Central memory CD8-positive, alpha-beta T cell (primary cell): ENCODE measurements around the gene LRRC74A.

ENCODE experiments used
- ATAC-seq: fragments of 150-1000 bp; cut with Tn5 transposase; replicated peaks from 2 replicates; pipeline ENCODE4 v1.10.0; 2022; ENCODE audit warnings: mild to moderate bottlenecking, moderate FRiP score, moderate number of reproducible peaks; ENCODE audit not compliant: poor library complexity, severe bottlenecking; ENCODE audit errors: extremely low read depth
- DNase-seq, 2 donors: peaks; one replicate each; pipeline ENCODE4 v3.0.0; 2021; ENCODE audit warnings: low spot score in 2 of 2
- H3K27ac Mint-ChIP-seq: one replicate; pipeline ENCODE4 v1.8.0; 2022; ENCODE audit warnings: low read depth, mild to moderate bottlenecking, moderate library complexity, mixed read lengths
- H3K27me3 Mint-ChIP-seq: one replicate; pipeline ENCODE4 v1.8.0; 2022; ENCODE audit warnings: mixed read lengths
- H3K36me3 Mint-ChIP-seq: one replicate; pipeline ENCODE4 v1.8.0; 2022; ENCODE audit warnings: mild to moderate bottlenecking, moderate library complexity, mixed read lengths; ENCODE audit not compliant: insufficient read depth
- H3K4me1 Mint-ChIP-seq: one replicate; pipeline ENCODE4 v1.8.0; 2022; ENCODE audit warnings: mixed read lengths
- H3K4me3 Mint-ChIP-seq: one replicate; pipeline ENCODE4 v1.8.0; 2022; ENCODE audit warnings: mild to moderate bottlenecking, moderate library complexity, mixed read lengths
- H3K9me3 Mint-ChIP-seq: one replicate; pipeline ENCODE4 v1.8.0; 2022; ENCODE audit warnings: mixed read lengths

LRRC74A gene

GRCh38 chr14:76812422-76813383 lies 13.5 kb upstream of the LRRC74A start, which contains the start of gene ANGEL1:
Gene ANGEL1 (minus strand): TSS chr14:76812882. CDS start chr14:76812827, 55 bp downstream.
- H3K27me3 Mint-ChIP-seq: no peaks in the 10 kb centered on the region
- H3K4me1 Mint-ChIP-seq: peaks cover 39% of the 10 kb centered on the region
- DNase-seq: peak; percentile 95 to 98
- peak; percentile 93 for ATAC-seq
- no peaks in the 10 kb centered on the region for H3K9me3 Mint-ChIP-seq
- peak within 1 kb of the TSS; percentile 89 for H3K27ac Mint-ChIP-seq
- peaks cover 21% of the 10 kb centered on the region for H3K36me3 Mint-ChIP-seq
- H3K4me3 Mint-ChIP-seq: peak within 1 kb of the TSS; percentile 92

- DNase-seq: no peak
- no peak for ATAC-seq
- Mint-ChIP-seq H3K4me3 (no peak overlapping the region), H3K27ac (no peak overlapping the region), H3K4me1 (peaks cover 28% of the 10 kb centered on the region), H3K9me3 (no peaks in the 10 kb centered on the region), H3K36me3 (peaks cover 13% of the 10 kb centered on the region), H3K27me3 (no peaks in the 10 kb centered on the region)
These were observed 11.2 kb upstream of the LRRC74A start for GRCh38 chr14:76814726-76815645.

GRCh38 chr14:76820700-76821099 lies 5.5 kb upstream of the LRRC74A start:
- DNase-seq: no peak
- H3K27me3 Mint-ChIP-seq: peaks cover 9% of the 10 kb centered on the region
- H3K4me3 Mint-ChIP-seq: no peak overlapping the region
- no peaks in the 10 kb centered on the region for H3K4me1 Mint-ChIP-seq
- no peaks in the 10 kb centered on the region for H3K36me3 Mint-ChIP-seq
- no peaks in the 10 kb centered on the region for H3K9me3 Mint-ChIP-seq
- ATAC-seq: no peak
- no peak overlapping the region for H3K27ac Mint-ChIP-seq

DNA sequence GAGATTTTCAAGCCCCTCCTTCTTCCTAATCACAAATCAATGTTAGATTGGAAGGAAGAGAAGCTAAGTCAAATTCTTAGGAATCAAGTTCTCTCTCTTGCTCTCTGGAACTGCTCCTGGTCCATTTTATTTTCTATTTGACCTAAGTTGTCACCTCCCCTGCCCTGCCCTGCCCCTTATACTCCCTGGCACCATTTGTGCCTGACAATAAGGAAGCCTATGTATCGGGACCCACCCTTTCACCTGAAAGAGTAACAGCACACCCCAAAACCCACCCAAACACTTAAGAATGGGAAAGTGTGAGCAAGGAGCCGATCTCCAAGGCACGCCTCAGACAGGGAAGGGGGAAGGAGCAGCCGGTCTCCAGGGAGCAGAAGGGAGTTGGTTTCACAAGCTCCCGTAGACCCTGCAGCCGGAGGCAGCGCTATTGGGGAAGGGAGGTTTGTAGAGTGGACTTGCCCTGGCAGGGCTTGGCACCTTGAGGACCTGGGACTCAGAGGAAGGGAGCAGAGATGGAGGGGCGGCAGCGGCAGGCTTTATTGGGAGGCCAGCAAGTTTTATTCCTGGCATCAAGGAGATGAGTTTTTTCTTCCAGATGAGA lies 1.6 kb downstream of the LRRC74A start:
- H3K27me3 Mint-ChIP-seq: peaks cover 22% of the 10 kb centered on the region
- no peaks in the 10 kb centered on the region for H3K9me3 Mint-ChIP-seq
- no peaks in the 10 kb centered on the region for H3K36me3 Mint-ChIP-seq
- ATAC-seq (no peak), DNase-seq (no peak)
- H3K27ac Mint-ChIP-seq: no peak overlapping the region
- H3K4me3 Mint-ChIP-seq: no peak overlapping the region
- H3K4me1 Mint-ChIP-seq: no peaks in the 10 kb centered on the region

GRCh38 chr14:76828339-76829012 lies 2.3 kb downstream of the LRRC74A start:
- no peak for DNase-seq
- Mint-ChIP-seq H3K27ac (no peak overlapping the region), H3K4me3 (no peak overlapping the region), H3K9me3 (no peaks in the 10 kb centered on the region), H3K4me1 (no peaks in the 10 kb centered on the region), H3K27me3 (peaks cover 16% of the 10 kb centered on the region), H3K36me3 (no peaks in the 10 kb centered on the region)
- ATAC-seq: no peak

- ATAC-seq (no peak), DNase-seq (no peak)
- Mint-ChIP-seq H3K27ac (no peak overlapping the region), H3K27me3 (peaks cover 17% of the 10 kb centered on the region), H3K4me1 (no peaks in the 10 kb centered on the region), H3K36me3 (no peaks in the 10 kb centered on the region), H3K4me3 (no peak overlapping the region), H3K9me3 (no peaks in the 10 kb centered on the region)
These were observed 2.8 kb downstream of the LRRC74A start for GRCh38 chr14:76829013-76829365.

DNA sequence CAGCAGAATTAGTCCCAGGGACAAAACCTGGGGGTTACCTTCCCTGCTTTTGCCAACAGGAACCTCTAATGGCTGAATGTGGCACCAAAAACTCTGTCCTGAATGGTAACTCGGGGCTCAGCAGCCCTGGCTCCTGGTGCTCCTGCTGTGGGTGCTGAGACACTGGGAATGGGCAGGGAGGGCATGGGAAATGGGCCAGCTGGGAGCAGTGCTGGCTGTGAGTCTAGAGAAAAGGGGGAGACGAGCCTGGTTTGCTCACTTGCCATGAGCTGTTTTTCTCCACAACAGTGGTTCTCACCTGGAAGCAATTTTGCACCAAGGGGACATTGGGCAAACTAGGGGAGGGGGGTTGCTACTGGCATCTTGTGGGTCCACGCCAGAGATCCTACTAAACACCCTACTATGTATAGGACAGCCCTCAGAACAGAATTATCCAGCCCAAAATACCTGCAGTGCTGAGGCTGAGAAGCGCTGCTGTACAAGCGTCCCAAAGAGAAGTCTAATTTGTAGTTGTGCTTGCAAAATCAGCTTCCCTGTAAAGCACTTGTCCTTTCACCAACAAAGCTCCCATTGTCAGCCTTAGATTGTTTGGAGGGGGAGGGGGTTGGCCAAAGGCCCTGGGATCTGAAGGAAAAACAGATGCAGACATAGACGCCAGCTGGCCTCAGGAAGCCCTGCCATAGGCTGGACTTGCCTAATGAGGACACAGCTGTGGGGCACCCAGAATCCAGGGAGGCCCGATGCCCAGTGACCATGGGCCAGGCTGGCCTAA lies 3.6 kb downstream of the LRRC74A start:
- H3K4me3 Mint-ChIP-seq: no peak overlapping the region
- H3K27me3 Mint-ChIP-seq: peaks cover 25% of the 10 kb centered on the region
- H3K27ac Mint-ChIP-seq: no peak overlapping the region
- ATAC-seq (no peak), DNase-seq (no peak)
- H3K4me1 Mint-ChIP-seq: no peaks in the 10 kb centered on the region
- no peaks in the 10 kb centered on the region for H3K36me3 Mint-ChIP-seq
- H3K9me3 Mint-ChIP-seq: no peaks in the 10 kb centered on the region

DNA sequence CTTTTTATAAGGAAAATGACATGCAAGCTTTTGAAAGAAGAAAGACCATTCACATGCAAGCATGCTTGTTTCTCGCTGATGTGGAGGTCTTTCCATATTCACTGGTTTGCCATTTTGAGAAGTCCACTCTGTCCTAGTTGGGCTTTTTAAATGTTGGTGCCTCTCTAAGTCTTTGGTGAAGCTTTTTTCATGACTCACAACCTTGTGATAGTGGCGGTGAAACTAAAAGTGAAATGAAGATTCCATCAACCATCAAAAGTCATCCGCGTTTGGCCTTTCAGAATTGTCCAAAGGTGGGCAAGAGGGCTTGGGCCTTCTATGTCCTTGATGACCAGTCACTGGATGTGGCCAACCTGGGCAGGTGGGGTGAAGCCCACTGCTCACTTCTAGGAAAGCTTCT lies 4.3 kb downstream of the LRRC74A start:
- no peak for ATAC-seq
- no peaks in the 10 kb centered on the region for H3K36me3 Mint-ChIP-seq
- H3K27ac Mint-ChIP-seq: no peak overlapping the region
- peaks cover 28% of the 10 kb centered on the region for H3K27me3 Mint-ChIP-seq
- DNase-seq: no peak
- no peaks in the 10 kb centered on the region for H3K4me1 Mint-ChIP-seq
- H3K9me3 Mint-ChIP-seq: no peaks in the 10 kb centered on the region
- no peak overlapping the region for H3K4me3 Mint-ChIP-seq

DNA sequence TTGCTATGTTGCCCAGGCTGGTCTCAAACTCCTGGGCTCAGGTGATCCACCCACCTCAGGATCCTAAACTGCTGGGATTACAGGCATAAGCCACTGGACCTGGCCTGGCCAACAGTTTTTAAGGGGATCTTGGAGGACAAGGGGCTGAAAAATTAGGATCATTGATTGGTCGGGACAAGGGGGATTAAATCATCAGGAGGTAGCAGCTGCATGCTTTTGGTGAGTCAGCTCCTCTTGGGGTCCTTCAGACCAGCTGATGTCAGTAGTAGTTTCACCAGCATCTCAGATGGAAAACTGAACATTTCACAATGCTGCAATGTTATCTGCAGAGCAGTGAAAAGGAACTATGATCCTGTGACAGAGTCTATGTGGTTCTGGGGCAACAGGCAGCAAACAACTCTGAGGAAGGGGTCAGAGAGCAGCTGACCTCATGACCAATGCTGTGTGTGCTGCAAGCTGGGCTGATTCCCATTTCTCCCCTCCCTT lies 6.3 kb downstream of the LRRC74A start:
- ATAC-seq (no peak), DNase-seq (no peak)
- no peaks in the 10 kb centered on the region for H3K9me3 Mint-ChIP-seq
- peaks cover 37% of the 10 kb centered on the region for H3K27me3 Mint-ChIP-seq
- no peaks in the 10 kb centered on the region for H3K4me1 Mint-ChIP-seq
- no peaks in the 10 kb centered on the region for H3K36me3 Mint-ChIP-seq
- H3K4me3 Mint-ChIP-seq: no peak overlapping the region
- H3K27ac Mint-ChIP-seq: no peak overlapping the region

- Mint-ChIP-seq H3K27me3 (peaks cover 37% of the 10 kb centered on the region), H3K36me3 (no peaks in the 10 kb centered on the region), H3K4me1 (no peaks in the 10 kb centered on the region), H3K4me3 (no peak overlapping the region), H3K9me3 (no peaks in the 10 kb centered on the region), H3K27ac (no peak overlapping the region)
- ATAC-seq (no peak), DNase-seq (no peak)
These were observed 6.8 kb downstream of the LRRC74A start for GRCh38 chr14:76833011-76833410.

DNA sequence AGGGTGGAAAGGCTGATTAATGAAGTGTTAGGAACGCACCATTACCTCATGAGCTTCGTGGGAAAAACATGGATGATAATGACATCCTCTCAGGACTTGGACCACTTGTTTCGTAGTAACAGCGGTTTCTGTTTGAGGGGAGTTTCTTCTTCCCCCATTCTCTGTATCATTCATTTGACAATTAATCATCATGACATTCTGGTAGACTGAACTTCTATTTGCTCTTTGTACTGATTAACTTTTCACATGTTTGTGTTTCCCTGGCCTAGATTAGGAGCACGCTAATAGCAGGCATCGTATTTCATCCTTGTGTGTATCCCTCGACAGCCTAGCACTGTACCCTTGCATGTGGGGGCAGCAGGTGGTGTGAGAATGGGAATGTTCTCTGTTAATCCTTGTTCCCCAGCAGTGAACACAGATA lies 8.0 kb downstream of the LRRC74A start:
- Mint-ChIP-seq H3K27ac (no peak overlapping the region), H3K4me1 (no peaks in the 10 kb centered on the region), H3K27me3 (peaks cover 42% of the 10 kb centered on the region), H3K36me3 (no peaks in the 10 kb centered on the region), H3K4me3 (no peak overlapping the region), H3K9me3 (no peaks in the 10 kb centered on the region)
- ATAC-seq (no peak), DNase-seq (no peak)
